HG02973 (cell line): ENCODE results near the gene DLEC1.

Source experiments
- ATAC-seq: cut with Tn5 transposase; IDR thresholded peaks from one replicate; pipeline ENCODE4 v1.9.1; 2021; ENCODE audit warnings: moderate library complexity; ENCODE audit not compliant: unreplicated experiment

The DLEC1 gene

GRCh38 chr3:38168151-38169026 lies 129.4 kb downstream of the DLEC1 start:
- no peak for ATAC-seq

DNA sequence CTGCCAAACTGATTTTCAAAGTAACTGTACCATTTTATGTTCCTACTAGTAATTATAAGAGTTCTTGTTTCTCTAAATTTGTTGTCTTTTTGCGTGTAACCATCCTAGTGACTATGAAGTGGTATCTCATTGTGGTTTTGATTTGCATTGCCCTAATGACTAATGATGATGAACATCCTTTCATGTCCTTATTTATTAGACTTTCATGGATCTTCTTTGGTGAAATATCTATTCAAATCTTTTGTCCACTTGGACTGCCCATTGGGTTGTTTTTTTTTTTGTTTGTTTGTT lies 130.0 kb downstream of the DLEC1 start:
- ATAC-seq = no peak

DNA sequence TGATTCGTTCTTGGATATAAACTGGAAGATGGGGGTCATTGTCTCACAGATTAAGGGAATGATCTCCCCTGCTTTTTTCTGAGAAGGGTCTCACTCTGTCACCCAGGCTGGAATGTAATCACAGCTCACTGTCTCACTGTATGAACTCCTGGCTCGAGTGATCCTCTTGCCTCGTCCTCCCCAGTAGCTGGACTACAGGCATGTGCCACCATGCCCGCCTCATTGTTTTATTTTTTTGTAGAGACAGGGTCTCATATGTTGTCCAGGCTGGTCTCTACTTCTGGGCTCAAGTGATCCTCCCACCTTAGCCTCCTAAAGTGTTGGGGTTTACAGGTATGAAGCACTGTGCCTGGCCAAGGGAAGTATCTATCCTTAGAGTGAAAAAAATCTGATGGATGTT lies 131.7 kb downstream of the DLEC1 start:
- ATAC-seq = no peak

- no peak for ATAC-seq
Observed at GRCh38 chr3:38171622-38172021, 132.6 kb downstream of the DLEC1 start.
